K562 (cell line): ENCODE results near the gene GABRR3. TPM values are rescaled to one million over a fixed set of nuclear protein-coding genes. Genes with fewer than 3 reads are reported as not detected.

Experiments
- CUX1 ChIP-seq: fragments of 200-800 bp; sonication (Bioruptor generic); IDR thresholded peaks from 2 replicates; pipeline ENCODE4 v1.6.1; 2016; ENCODE audit warnings: missing genetic modification characterization, missing compliant biosample characterization
- JUN ChIP-seq, 2 experiments: sonication (generic) in 1 of 2; formaldehyde crosslinking in 1 of 2; IDR thresholded peaks; 2 replicates each; pipeline versions ENCODE4 v1.6.1 to v1.8.0; 2012 to 2022; ENCODE audit warnings: borderline replicate concordance in 2 of 2, mild to moderate bottlenecking in 2 of 2, improper control_type of control experiment in 1 of 2, low read depth in 1 of 2, low read length in 1 of 2, missing genetic modification reagents in 1 of 2
- MAFK ChIP-seq: IDR thresholded peaks from 2 replicates; pipeline ENCODE4 v1.6.1; 2011; ENCODE audit warnings: low read length, improper control_type of control experiment
- MCM7 ChIP-seq, 2 experiments: fragments of 450-650 bp; IDR thresholded peaks; 2 replicates each; pipeline ENCODE4 v1.6.1; 2016 to 2018
- MXI1 ChIP-seq: IDR thresholded peaks from 2 replicates; pipeline ENCODE4 v1.6.1; 2011; ENCODE audit warnings: low read depth, mild to moderate bottlenecking, improper control_type of control experiment, low read length
- NFE2 ChIP-seq: IDR thresholded peaks from 2 replicates; pipeline ENCODE4 v1.6.1; 2014; ENCODE audit warnings: antibody characterized with exemption, low read depth
- STAT6 ChIP-seq: sonication (generic); formaldehyde crosslinking; IDR thresholded peaks from 2 replicates; pipeline ENCODE4 v1.8.1; 2023; ENCODE audit warnings: mild to moderate bottlenecking, missing genetic modification reagents
- TRIM25 ChIP-seq: fragments of 450-650 bp; IDR thresholded peaks from 2 replicates; pipeline ENCODE4 v1.7.0; 2016; ENCODE audit warnings: borderline replicate concordance
- VEZF1 ChIP-seq: fragments of 200-800 bp; sonication (Bioruptor generic); IDR thresholded peaks from 2 replicates; pipeline ENCODE4 v1.6.1; 2017; ENCODE audit warnings: missing genetic modification characterization, missing compliant biosample characterization
- ZBTB2 ChIP-seq: fragments of 450-650 bp; IDR thresholded peaks from 2 replicates; pipeline ENCODE4 v1.6.1; 2016; ENCODE audit warnings: antibody characterized with exemption
- ZBTB26 ChIP-seq: fragments of 450-650 bp; formaldehyde crosslinking; IDR thresholded peaks from 2 replicates; pipeline ENCODE4 v1.4.0; 2022; ENCODE audit warnings: missing genetic modification characterization
- polyA plus RNA-seq, 8 experiments: library from polyadenylated mRNA; depleted of rRNA in 4 of 8; stranded (reverse) in 5 of 8; unstranded in 3 of 8; fragments of >200 nt; fragmentation: Nextera tagmentation in 2 of 8; fragmentation: Illumina TruSeq in 1 of 8; extraction: Ambion mirVana in 2 of 8; extraction: Trizol in 1 of 8; gene quantifications; 2 replicates each; pipeline versions ENCODE4 v1.2.1 to v1.2.3, GENCODE V29; 2011 to 2014; ENCODE audit warnings: inconsistent platforms in 1 of 8, missing spikeins in 1 of 8
- total RNA-seq, 7 experiments: library from RNA; depleted of rRNA in 6 of 7; stranded (reverse); fragments of >200 nt in 6 of 7; fragmentation: Illumina TruSeq in 2 of 7; extraction: Trizol in 2 of 7; gene quantifications; 2 replicates each; pipeline versions ENCODE4 v1.2.1 to v1.2.3, GENCODE V29; 2011 to 2021; ENCODE audit warnings: low replicate concordance in 1 of 7

Gene GABRR3
- total and polyA plus RNA-seq, 9 of the 15 experiments (the other 6 are each of a cell fraction or from before 2014, with no cell fraction given) = not detected

GRCh38 chr3:97971679-97972567 lies 63.2 kb downstream of the GABRR3 start, which contains the start of gene RIOX2 (continued):
- TF ChIP-seq STAT6 (CRISPR knock-in tag) = no peak
- no peak for TF ChIP-seq ZBTB2
- no peak for TF ChIP-seq TRIM25
- TF ChIP-seq JUN (IDR thresholded peaks at IDR 0.05; ENCODE audit: borderline replicate concordance, low read depth, low read length) = peak; percentile 8; the same call in 1 of the 2 replicates
- TF ChIP-seq JUN (CRISPR knock-in tag; IDR thresholded peaks at IDR 0.05; ENCODE audit: borderline replicate concordance) = no peak
- TF ChIP-seq MCM7 (IDR thresholded peaks at IDR 0.05) = no peak
- TF ChIP-seq CUX1 (CRISPR knock-in tag) = no peak
- TF ChIP-seq NFE2 = no peak
- TF ChIP-seq MXI1 = peak; percentile 73; the same call in 1 of the 2 replicates
- no peak for TF ChIP-seq ZBTB26 (CRISPR knock-in tag)
- TF ChIP-seq VEZF1 = peak; percentile 60
- TF ChIP-seq MAFK = no peak
